ENCODE data around the gene SLF1. TPM values are rescaled to one million over a fixed set of nuclear protein-coding genes. Genes with fewer than 3 reads are reported as not detected.

Gene SLF1
- total and polyA plus RNA-seq, 3 donors from 2014 or later = 12.0 to 49.4 (median 34.9) TPM

DNA sequence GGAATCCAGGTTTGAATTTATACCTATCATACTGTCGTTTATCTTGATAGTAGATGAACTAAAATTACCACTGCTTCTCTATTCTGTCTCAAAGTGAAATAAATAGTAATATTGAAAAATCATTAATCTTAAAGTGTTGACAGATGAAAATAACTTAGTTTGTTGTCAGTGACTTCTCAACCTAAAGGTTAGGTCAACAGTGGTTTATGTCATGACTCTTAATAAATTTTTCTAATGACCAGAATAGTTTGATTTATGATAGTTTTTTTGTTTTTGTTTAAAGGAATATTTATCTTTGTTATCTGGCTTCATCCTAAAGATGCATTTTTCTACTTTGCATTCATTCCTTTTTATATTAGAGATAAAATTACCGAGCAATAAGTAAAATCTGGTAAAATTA is 81.1 kb downstream of the SLF1 start:
- no peaks in the 10 kb centered on the region for H3K9me3 ChIP-seq
- H3K4me1 ChIP-seq = no peaks in the 10 kb centered on the region
- intact Hi-C loops (cut with DNase I; ENCODE audit: low total_unique reads) = no loop called here
- H3K27me3 ChIP-seq = no peaks in the 10 kb centered on the region
- no peak for DNase-seq
- TF ChIP-seq POLR2A (IDR thresholded peaks at IDR 0.05) = no peak
- TF ChIP-seq, protein P1, sequence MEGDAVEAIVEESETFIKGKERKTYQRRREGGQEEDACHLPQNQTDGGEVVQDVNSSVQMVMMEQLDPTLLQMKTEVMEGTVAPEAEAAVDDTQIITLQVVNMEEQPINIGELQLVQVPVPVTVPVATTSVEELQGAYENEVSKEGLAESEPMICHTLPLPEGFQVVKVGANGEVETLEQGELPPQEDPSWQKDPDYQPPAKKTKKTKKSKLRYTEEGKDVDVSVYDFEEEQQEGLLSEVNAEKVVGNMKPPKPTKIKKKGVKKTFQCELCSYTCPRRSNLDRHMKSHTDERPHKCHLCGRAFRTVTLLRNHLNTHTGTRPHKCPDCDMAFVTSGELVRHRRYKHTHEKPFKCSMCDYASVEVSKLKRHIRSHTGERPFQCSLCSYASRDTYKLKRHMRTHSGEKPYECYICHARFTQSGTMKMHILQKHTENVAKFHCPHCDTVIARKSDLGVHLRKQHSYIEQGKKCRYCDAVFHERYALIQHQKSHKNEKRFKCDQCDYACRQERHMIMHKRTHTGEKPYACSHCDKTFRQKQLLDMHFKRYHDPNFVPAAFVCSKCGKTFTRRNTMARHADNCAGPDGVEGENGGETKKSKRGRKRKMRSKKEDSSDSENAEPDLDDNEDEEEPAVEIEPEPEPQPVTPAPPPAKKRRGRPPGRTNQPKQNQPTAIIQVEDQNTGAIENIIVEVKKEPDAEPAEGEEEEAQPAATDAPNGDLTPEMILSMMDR (IDR thresholded peaks at IDR 0.05) = no peak
- WGBS, 2 donors = 80 to 88% methylated on average over 2 of the region's 2 CpGs
- no peak overlapping the region for H3K27ac ChIP-seq
- H3K4me3 ChIP-seq = no peak overlapping the region
- no peaks in the 10 kb centered on the region for H3K36me3 ChIP-seq (ENCODE audit: low read depth, missing control alignments)

DNA sequence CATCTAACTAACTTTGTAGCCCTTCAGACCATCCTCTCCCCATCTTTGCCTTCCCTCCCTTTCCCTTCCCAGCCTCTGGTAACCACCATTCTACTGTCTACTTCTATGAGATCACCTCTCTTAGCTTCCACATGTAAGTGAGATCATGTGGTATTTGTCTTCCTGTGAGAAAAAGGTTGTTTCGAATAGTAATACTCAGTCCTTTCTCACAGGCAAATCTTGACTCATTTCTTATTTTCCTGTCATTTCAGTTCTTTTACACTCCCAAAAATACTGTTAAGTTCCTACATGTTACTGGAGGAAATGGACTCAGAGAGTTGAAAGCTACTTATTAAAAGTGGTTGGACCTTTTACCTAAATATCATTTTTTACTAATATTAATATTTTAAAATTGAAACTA is 82.1 kb downstream of the SLF1 start:
- no peak for DNase-seq
- no peaks in the 10 kb centered on the region for H3K4me1 ChIP-seq
- TF ChIP-seq, protein P1 (IDR thresholded peaks at IDR 0.05) = no peak
- no peak for TF ChIP-seq POLR2A (IDR thresholded peaks at IDR 0.05)
- no peaks in the 10 kb centered on the region for H3K27me3 ChIP-seq
- 87 to 95% methylated on average over 1 of the region's 1 CpG for WGBS, 2 donors
- H3K9me3 ChIP-seq = no peaks in the 10 kb centered on the region
- H3K27ac ChIP-seq = no peak overlapping the region
- H3K36me3 ChIP-seq (ENCODE audit: low read depth, missing control alignments) = no peaks in the 10 kb centered on the region
- H3K4me3 ChIP-seq = no peak overlapping the region
- intact Hi-C loops (cut with DNase I; ENCODE audit: low total_unique reads) = no loop called here

DNA sequence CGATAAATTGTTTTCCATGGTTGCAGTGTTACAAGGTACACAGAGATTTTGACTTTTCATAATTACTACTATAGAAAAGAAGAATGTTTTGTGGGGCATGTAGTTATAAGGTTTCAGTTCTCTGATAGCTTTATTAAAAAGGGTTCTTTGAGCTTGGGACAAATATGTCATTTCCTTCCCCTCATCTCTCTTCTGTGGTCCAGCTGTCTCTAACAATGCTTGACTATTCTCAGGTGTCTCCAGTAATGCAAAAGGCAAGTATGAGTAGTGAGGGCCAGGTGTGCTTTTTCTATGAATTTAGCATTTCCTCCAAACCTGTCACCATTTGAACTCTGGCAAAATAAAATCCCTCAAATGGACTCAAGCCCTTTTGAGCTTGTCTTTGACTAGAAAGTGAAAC is 84.3 kb downstream of the SLF1 start:
- Histone ChIP-seq H3K4me1 (peaks cover 4% of the 10 kb centered on the region), H3K27ac (peak overlapping the region; percentile 12 to 35), H3K27me3 (no peaks in the 10 kb centered on the region), H3K9me3 (no peaks in the 10 kb centered on the region), H3K36me3 (ENCODE audit: low read depth, missing control alignments) (no peaks in the 10 kb centered on the region), H3K4me3 (no peak overlapping the region)
- intact Hi-C loops (cut with DNase I; ENCODE audit: low total_unique reads) = no loop called here
- TF ChIP-seq POLR2A (IDR thresholded peaks at IDR 0.05) = no peak
- TF ChIP-seq, protein P1 (IDR thresholded peaks at IDR 0.05) = no peak
- DNase-seq = no peak
- 80 to 91% methylated on average over 1 of the region's 1 CpG for WGBS, 2 donors

DNA sequence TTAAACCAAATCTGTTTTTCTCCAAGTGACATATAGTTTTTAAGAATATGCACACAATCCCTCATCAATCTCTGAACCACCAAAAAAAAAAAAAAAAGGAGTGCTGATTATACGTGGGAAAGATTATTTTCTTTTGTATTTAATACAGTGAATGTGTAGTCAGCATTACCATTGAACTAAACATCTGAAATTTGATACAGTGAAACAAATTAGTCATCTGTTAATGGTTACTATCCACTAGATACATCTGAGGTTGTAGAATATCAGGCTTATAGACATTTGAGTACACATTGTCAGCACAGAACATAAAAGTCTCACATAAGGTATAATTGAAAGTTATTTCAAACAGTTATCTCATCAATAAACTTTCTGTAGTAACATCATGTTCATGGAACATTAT is 87.0 kb downstream of the SLF1 start:
- no peak overlapping the region for H3K27ac ChIP-seq
- H3K4me3 ChIP-seq = no peak overlapping the region
- intact Hi-C loops (cut with DNase I; ENCODE audit: low total_unique reads) = no loop called here
- no peaks in the 10 kb centered on the region for H3K27me3 ChIP-seq
- H3K36me3 ChIP-seq (ENCODE audit: low read depth, missing control alignments) = no peaks in the 10 kb centered on the region
- H3K9me3 ChIP-seq = no peaks in the 10 kb centered on the region
- WGBS, 2 donors = 59 to 69% methylated on average over 1 of the region's 1 CpG
- no peak for DNase-seq
- TF ChIP-seq POLR2A (IDR thresholded peaks at IDR 0.05) = no peak
- TF ChIP-seq, protein P1 (IDR thresholded peaks at IDR 0.05) = no peak
- peaks cover 4% of the 10 kb centered on the region for H3K4me1 ChIP-seq

DNA sequence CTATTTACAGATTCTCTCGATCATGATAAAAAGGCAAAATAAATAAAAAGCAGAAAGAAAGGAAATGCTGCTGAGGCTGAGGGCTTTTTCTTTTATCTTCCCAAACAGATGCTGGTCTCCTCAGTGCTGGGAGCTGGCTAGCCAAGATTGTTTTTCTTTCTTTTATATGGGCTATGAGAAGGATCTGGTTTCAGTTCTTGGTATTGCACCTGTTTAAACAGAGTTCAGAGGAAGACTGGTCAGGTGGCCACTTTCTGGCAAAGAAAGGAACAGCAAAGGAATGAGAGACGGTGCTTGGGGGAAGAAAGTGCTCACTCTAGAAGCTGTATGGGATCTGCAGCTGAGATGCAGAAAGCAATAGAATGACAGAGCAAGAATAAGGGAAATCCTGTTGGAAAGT is 88.9 kb downstream of the SLF1 start:
- WGBS, 2 donors = 26 to 27% methylated on average over 2 of the region's 2 CpGs
- Histone ChIP-seq H3K4me1 (peaks cover 4% of the 10 kb centered on the region), H3K27ac (no peak overlapping the region), H3K4me3 (no peak overlapping the region), H3K9me3 (no peaks in the 10 kb centered on the region), H3K27me3 (no peaks in the 10 kb centered on the region), H3K36me3 (ENCODE audit: low read depth, missing control alignments) (no peaks in the 10 kb centered on the region)
- no peak for DNase-seq
- TF ChIP-seq POLR2A (IDR thresholded peaks at IDR 0.05) = no peak
- TF ChIP-seq, protein P1 (IDR thresholded peaks at IDR 0.05) = no peak
- intact Hi-C loops (cut with DNase I; ENCODE audit: low total_unique reads) = no loop called here

Data from testis (tissue), 3 donors.